HG03039 (cell line): Measurements from ENCODE around the gene MYO19.
"Not testable (repeated sequence)": the region's sequence is repeated elsewhere in the genome, so short reads cannot be mapped to it uniquely, and the experiment has no call there.

Experiments used
- ATAC-seq: cut with Tn5 transposase; IDR thresholded peaks from one replicate; pipeline ENCODE4 v1.9.1; 2021; ENCODE audit warnings: mild to moderate bottlenecking, moderate library complexity; ENCODE audit not compliant: unreplicated experiment

The MYO19 gene

GRCh38 chr17:36501963-36502362 is 32.7 kb downstream of the MYO19 start:
- no peak for ATAC-seq

GRCh38 chr17:36501351-36501750 is 33.3 kb downstream of the MYO19 start:
- no peak for ATAC-seq

- no peak for ATAC-seq
These were observed 33.9 kb downstream of the MYO19 start for GRCh38 chr17:36500745-36501225.

GRCh38 chr17:36498560-36499300 is 35.9 kb downstream of the MYO19 start:
- ATAC-seq: no peak

GRCh38 chr17:36498155-36498554 is 36.5 kb downstream of the MYO19 start:
- no peak for ATAC-seq

GRCh38 chr17:36496018-36496789 is 38.5 kb downstream of the MYO19 start:
- no peak for ATAC-seq

GRCh38 chr17:36495076-36495578 is 39.5 kb downstream of the MYO19 start:
- no peak for ATAC-seq

GRCh38 chr17:36494674-36495073 is 40.0 kb downstream of the MYO19 start:
- ATAC-seq: no peak

- ATAC-seq: no peak
These were observed 40.7 kb downstream of the MYO19 start for GRCh38 chr17:36493956-36494355.

GRCh38 chr17:36486204-36487194 is 48.2 kb downstream of the MYO19 start, which contains the start of gene ZNHIT3:
ZNHIT3 (plus strand) TSS chr17:36486681; CDS start chr17:36486700, 19 bp downstream.
- ATAC-seq: peak; percentile 77

GRCh38 chr17:36485805-36486203 is 48.9 kb downstream of the MYO19 start:
- peak; percentile 10 for ATAC-seq

- ATAC-seq: no peak
These were observed 49.6 kb downstream of the MYO19 start for GRCh38 chr17:36485027-36485426.

- not testable (repeated sequence) for ATAC-seq
These were observed 50.6 kb downstream of the MYO19 start for GRCh38 chr17:36484021-36484420.

GRCh38 chr17:36482611-36483504 is 51.8 kb downstream of the MYO19 start:
- ATAC-seq: no peak

GRCh38 chr17:36481829-36482228 is 52.8 kb downstream of the MYO19 start:
- ATAC-seq: no peak

- no peak for ATAC-seq
These were observed 59.2 kb downstream of the MYO19 start for GRCh38 chr17:36475346-36475970.

- ATAC-seq: no peak
These were observed 60.1 kb downstream of the MYO19 start for GRCh38 chr17:36474571-36474970.

- no peak for ATAC-seq
These were observed 64.2 kb downstream of the MYO19 start for GRCh38 chr17:36470499-36470898.

- no peak for ATAC-seq
These were observed 64.9 kb downstream of the MYO19 start for GRCh38 chr17:36469733-36470132.
